ENCODE data around the gene WSB2. TPM values are rescaled to one million over a fixed set of nuclear protein-coding genes. Genes with fewer than 3 reads are reported as not detected.

WSB2 gene
- total and polyA plus RNA-seq, 9 of the 15 experiments (the other 6 are each of a cell fraction or from before 2014, with no cell fraction given), result 31.4 to 77.6 (median 52.6) TPM

- Histone ChIP-seq H3K9me3 (replicated peaks; ENCODE audit: control insufficient read depth, insufficient read depth, low read depth, low read length) (no peaks in the 10 kb centered on the region), H3K36me3 (ENCODE audit: control insufficient read depth, insufficient read depth, low read length) (no peaks in the 10 kb centered on the region), H3K4me2 (ENCODE audit: insufficient read depth, low read length) (no peak overlapping the region), H3K27ac (ENCODE audit: extremely low read depth, low read depth, low read length) (no peak overlapping the region), H2AFZ (ENCODE audit: low read depth, low read length) (no peak overlapping the region), H3K27me3 (ENCODE audit: control insufficient read depth in 2 of 2, insufficient read depth in 2 of 2, low read length in 2 of 2) (peaks cover 8 to 11% of the 10 kb centered on the region in 2 experiments; a peak in 3 of 5 replicates), H3K4me3 (no peak overlapping the region), H3K79me2 (ENCODE audit: control insufficient read depth, insufficient read depth, low read length) (no peaks in the 10 kb centered on the region), H3K9ac (ENCODE audit: insufficient read depth in 1 of 2, low read depth in 2 of 2, low read length in 2 of 2) (no peak overlapping the region), H4K20me1 (replicated peaks; ENCODE audit: control insufficient read depth, insufficient read depth, low read length) (no peaks in the 10 kb centered on the region), H3K9me1 (ENCODE audit: control insufficient read depth, insufficient read depth, low read length) (no peaks in the 10 kb centered on the region), H3K4me1 (replicated peaks in 1 of 2; ENCODE audit: control insufficient read depth in 2 of 2, insufficient read depth in 2 of 2, low read length in 2 of 2) (no peaks in the 10 kb centered on the region)
- no TSS peak for BruUV-seq (replicated peaks)
- ChIA-PET CTCF (ENCODE audit: low intra/inter-chr PET ratio) (no interaction called here), POLR2A (interaction anchor here (0.6 kb wide), 1 partner anchor 35 kb away, joined by 3 read pairs; no protein-coding TSS in a partner anchor)
- intact Hi-C loops (cut with micrococcal nuclease) (no loop called here), in situ Hi-C loops (cut with MboI) (no loop called here)
- 8% methylated on average over 2 of the region's 2 CpGs for WGBS (ENCODE audit: insufficient coverage, low coverage, missing lambda C conversion rate)
- ATAC-seq (no peak), FAIRE-seq (no peak), DNase-seq (ENCODE audit: extremely low read depth in 1 of 4, low spot score in 3 of 4) (no peak)
- TF ChIP-seq, protein P1, sequence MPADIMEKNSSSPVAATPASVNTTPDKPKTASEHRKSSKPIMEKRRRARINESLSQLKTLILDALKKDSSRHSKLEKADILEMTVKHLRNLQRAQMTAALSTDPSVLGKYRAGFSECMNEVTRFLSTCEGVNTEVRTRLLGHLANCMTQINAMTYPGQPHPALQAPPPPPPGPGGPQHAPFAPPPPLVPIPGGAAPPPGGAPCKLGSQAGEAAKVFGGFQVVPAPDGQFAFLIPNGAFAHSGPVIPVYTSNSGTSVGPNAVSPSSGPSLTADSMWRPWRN (IDR thresholded peaks at IDR 0.05; ENCODE audit: low read depth), result no peak
- TF ChIP-seq BMI1 (IDR thresholded peaks at IDR 0.05; ENCODE audit: low read length) (no peak), RBM34 (IDR thresholded peaks at IDR 0.05; ENCODE audit: borderline replicate concordance, insufficient read depth, low read length) (no peak), PRDM10 (IDR thresholded peaks at IDR 0.05; ENCODE audit: partially characterized antibody) (no peak), ZNF507 (tag; conservative IDR thresholded peaks at IDR 0.05) (no peak), MEF2D (tag; conservative IDR thresholded peaks at IDR 0.05; ENCODE audit: low read depth) (no peak), HDGF (IDR thresholded peaks at IDR 0.05) (no peak), HDAC2 (IDR thresholded peaks at IDR 0.05) (no peak), KAT8 (IDR thresholded peaks at IDR 0.05; ENCODE audit: low read depth) (no peak), RREB1 (CRISPR knock-in tag; IDR thresholded peaks at IDR 0.05) (no peak), RFX7 (CRISPR knock-in tag; IDR thresholded peaks at IDR 0.05) (no peak)
- TF ChIP-seq, protein P2, sequence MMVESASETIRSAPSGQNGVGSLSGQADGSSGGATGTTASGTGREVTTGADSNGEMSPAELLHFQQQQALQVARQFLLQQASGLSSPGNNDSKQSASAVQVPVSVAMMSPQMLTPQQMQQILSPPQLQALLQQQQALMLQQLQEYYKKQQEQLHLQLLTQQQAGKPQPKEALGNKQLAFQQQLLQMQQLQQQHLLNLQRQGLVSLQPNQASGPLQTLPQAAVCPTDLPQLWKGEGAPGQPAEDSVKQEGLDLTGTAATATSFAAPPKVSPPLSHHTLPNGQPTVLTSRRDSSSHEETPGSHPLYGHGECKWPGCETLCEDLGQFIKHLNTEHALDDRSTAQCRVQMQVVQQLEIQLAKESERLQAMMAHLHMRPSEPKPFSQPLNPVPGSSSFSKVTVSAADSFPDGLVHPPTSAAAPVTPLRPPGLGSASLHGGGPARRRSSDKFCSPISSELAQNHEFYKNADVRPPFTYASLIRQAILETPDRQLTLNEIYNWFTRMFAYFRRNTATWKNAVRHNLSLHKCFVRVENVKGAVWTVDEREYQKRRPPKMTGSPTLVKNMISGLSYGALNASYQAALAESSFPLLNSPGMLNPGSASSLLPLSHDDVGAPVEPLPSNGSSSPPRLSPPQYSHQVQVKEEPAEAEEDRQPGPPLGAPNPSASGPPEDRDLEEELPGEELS (CRISPR knock-in tag; IDR thresholded peaks at IDR 0.05; ENCODE audit: borderline replicate concordance), result no peak
Measured at GRCh38 chr12:117985182-117985581, 75.8 kb downstream of the WSB2 start.

Measured in K562 (cell line).